Endothelial cell of umbilical vein (primary cell): ENCODE results near the gene ZBTB39. TPM values are rescaled to one million over a fixed set of nuclear protein-coding genes. Genes with fewer than 3 reads are reported as not detected.

ENCODE experiments used
- BruUV-seq: library from RNA; stranded (reverse); fragments of 400-500 nt; replicated peaks from 2 replicates; lab custom pipeline; 2021; lab: Mats Ljungman, UMichigan
- CTCF ChIA-PET: fragments of 300-600, 350-600 bp; sonication (Branson Sonifier 250); formaldehyde crosslinking; loops from one replicate; lab custom pipeline; 2021; ENCODE audit warnings: antibody characterized with exemption, inconsistent platforms; lab: Charles Lee
- POLR2A ChIA-PET: fragments of 300-600, 350-600 bp; sonication (Branson Sonifier 250); formaldehyde crosslinking; loops from one replicate; lab custom pipeline; 2021; ENCODE audit warnings: antibody characterized with exemption, inconsistent platforms; lab: Charles Lee
- DNase-seq: peaks from one replicate; pipeline ENCODE4 v3.0.0-alpha.2; 2011; ENCODE audit warnings: low read depth, low spot score
- FAIRE-seq: peaks from 2 replicates; lab custom pipeline; 2011; peaks lifted over from hg19 to GRCh38; lab: Jason Lieb, UNC
- H2AFZ ChIP-seq: 2 replicates; pipeline ENCODE4 v1.6.0; 2012; ENCODE audit warnings: low read depth, low read length, control low read depth, inconsistent platforms
- H3K27ac ChIP-seq: 2 replicates; pipeline ENCODE4 v1.5.1; 2011; ENCODE audit warnings: low read depth, mild to moderate bottlenecking, control low read depth, low read length, moderate library complexity; ENCODE audit not compliant: insufficient read depth
- H3K27me3 ChIP-seq, 2 experiments: 2 replicates each; pipeline versions ENCODE4 v1.6.0 to v1.6.1; 2011; ENCODE audit warnings: low read length in 2 of 2, mixed read lengths in 1 of 2; ENCODE audit not compliant: control insufficient read depth in 2 of 2, insufficient read depth in 2 of 2
- H3K36me3 ChIP-seq, 2 experiments: 2 replicates in 1 of 2; 3 replicates in 1 of 2; pipeline ENCODE4 v1.5.1; 2011; ENCODE audit warnings: low read length in 2 of 2, mild to moderate bottlenecking in 1 of 2, moderate library complexity in 1 of 2; ENCODE audit not compliant: control insufficient read depth in 2 of 2, insufficient read depth in 2 of 2; ENCODE audit errors: extremely low read depth in 1 of 2
- H3K4me1 ChIP-seq: 3 replicates; pipeline ENCODE4 v1.5.1; 2011; ENCODE audit warnings: mild to moderate bottlenecking, low read length; ENCODE audit not compliant: control insufficient read depth, insufficient read depth; ENCODE audit errors: extremely low read depth
- H3K4me2 ChIP-seq: 2 replicates; pipeline ENCODE4 v1.6.1; 2011; ENCODE audit warnings: low read length, control low read depth, mixed read lengths; ENCODE audit not compliant: insufficient read depth
- H3K4me3 ChIP-seq, 3 experiments: fragments of 200-600 bp in 1 of 3; sonication (generic), shearing (Covaris generic) in 1 of 3; replicated peaks in 1 of 3; 2 replicates each; pipeline ENCODE4 v1.5.1; 2011 to 2016; ENCODE audit warnings: control low read depth in 3 of 3, low read length in 3 of 3, mild to moderate bottlenecking in 2 of 3, inconsistent platforms in 1 of 3, low read depth in 1 of 3, moderate library complexity in 1 of 3; ENCODE audit not compliant: insufficient read depth in 1 of 3
- H3K79me2 ChIP-seq: 2 replicates; pipeline ENCODE4 v1.6.0; 2012; ENCODE audit warnings: low read length, inconsistent platforms; ENCODE audit not compliant: control insufficient read depth, insufficient read depth
- H3K9ac ChIP-seq: replicated peaks from 2 replicates; pipeline ENCODE3; 2011; ENCODE audit warnings: low read length, control low read depth; ENCODE audit not compliant: insufficient read depth; ENCODE audit errors: extremely low read depth
- H3K9me1 ChIP-seq: replicated peaks from 3 replicates; pipeline ENCODE4 v1.6.0; 2011; ENCODE audit warnings: mild to moderate bottlenecking, low read length; ENCODE audit not compliant: control insufficient read depth, insufficient read depth; ENCODE audit errors: extremely low read depth
- H3K9me3 ChIP-seq: replicated peaks from 2 replicates; pipeline ENCODE4 v1.5.1; 2012; ENCODE audit warnings: low read length, inconsistent platforms; ENCODE audit not compliant: control insufficient read depth, insufficient read depth
- H4K20me1 ChIP-seq: replicated peaks from 2 replicates; pipeline ENCODE3; 2011; ENCODE audit warnings: mild to moderate bottlenecking, low read length; ENCODE audit not compliant: control insufficient read depth, insufficient read depth; ENCODE audit errors: extremely low read depth
- EZH2 ChIP-seq: IDR thresholded peaks from 2 replicates; pipeline ENCODE4 v1.6.1; 2012; ENCODE audit warnings: borderline replicate concordance, low read depth, mild to moderate bottlenecking, moderate library complexity, low read length, inconsistent platforms; ENCODE audit not compliant: severe bottlenecking
- FOS ChIP-seq: IDR thresholded peaks from 2 replicates; pipeline ENCODE4 v1.6.1; 2011; ENCODE audit warnings: mild to moderate bottlenecking, low read length, moderate library complexity, borderline replicate concordance; ENCODE audit not compliant: insufficient read depth
- GATA2 ChIP-seq: IDR thresholded peaks from 2 replicates; pipeline ENCODE4 v1.7.0; 2011; ENCODE audit warnings: low read depth, mild to moderate bottlenecking, moderate library complexity, mixed read lengths, low read length; ENCODE audit not compliant: insufficient read length, insufficient read depth
- JUN ChIP-seq: IDR thresholded peaks from 2 replicates; pipeline ENCODE4 v1.6.1; 2011; ENCODE audit warnings: borderline replicate concordance, low read depth; ENCODE audit not compliant: insufficient read length, insufficient read depth
- MYC ChIP-seq: IDR thresholded peaks from one replicate; pipeline ENCODE4 v1.6.1; 2011; ENCODE audit warnings: mild to moderate bottlenecking, low read depth, low read length
- POLR2A ChIP-seq: IDR thresholded peaks from 2 replicates; pipeline ENCODE4 v1.6.1; 2012; ENCODE audit warnings: low read depth, mild to moderate bottlenecking, control low read depth, low read length
- POLR2AphosphoS5 ChIP-seq: IDR thresholded peaks from 2 replicates; pipeline ENCODE4 v1.6.1; 2012; ENCODE audit warnings: low read depth, mild to moderate bottlenecking, control low read depth, low read length, moderate library complexity; ENCODE audit not compliant: insufficient read depth
- dilution Hi-C: fragments of 300-500 bp; cut with MboI; formaldehyde crosslinking; loops from one replicate; pipeline ENCODE4 v1.15.0; 2019; ENCODE audit warnings: low sequenced_read_pairs; ENCODE audit not compliant: extremely low pct_ligation_motif_present
- intact Hi-C: fragments of 100-400 bp; cut with micrococcal nuclease; formaldehyde crosslinking; loops from one replicate; pipeline ENCODE4 v1.10.0; 2022
- polyA plus RNA-seq, 4 experiments: library from polyadenylated mRNA; depleted of rRNA in 3 of 4; stranded (reverse) in 3 of 4; unstranded in 1 of 4; fragments of >200 nt; gene quantifications; 2 replicates each; pipeline versions ENCODE4 v1.2.1 to v1.2.3, GENCODE V29; 2011 to 2012; ENCODE audit warnings: missing spikeins in 1 of 4
- total RNA-seq: library from RNA; stranded (reverse); gene quantifications from 2 replicates; pipeline ENCODE4 v1.2.3, GENCODE V29; 2021
- TF ChIP-seq, protein P1 (sequence below), 2 donors: IDR thresholded peaks; 1 replicate in 1 of 2; 2 replicates in 1 of 2; pipeline ENCODE4 v1.5.1; 2011; ENCODE audit warnings: low read length in 2 of 2, mild to moderate bottlenecking in 2 of 2, moderate library complexity in 2 of 2, control low read depth in 1 of 2, inconsistent platforms in 1 of 2, low read depth in 1 of 2; ENCODE audit not compliant: insufficient read depth in 1 of 2; ENCODE audit errors: extremely low read depth in 1 of 2
- TF ChIP-seq, protein P2 (sequence below): IDR thresholded peaks from 2 replicates; pipeline ENCODE4 v1.6.1; 2011; ENCODE audit not compliant: insufficient read depth, insufficient read length

Gene ZBTB39
- total and polyA plus RNA-seq, 2 donors (not counting 3 experiments of a cell fraction or from before 2014, with no cell fraction given): 5.9 to 8.5 TPM

DNA sequence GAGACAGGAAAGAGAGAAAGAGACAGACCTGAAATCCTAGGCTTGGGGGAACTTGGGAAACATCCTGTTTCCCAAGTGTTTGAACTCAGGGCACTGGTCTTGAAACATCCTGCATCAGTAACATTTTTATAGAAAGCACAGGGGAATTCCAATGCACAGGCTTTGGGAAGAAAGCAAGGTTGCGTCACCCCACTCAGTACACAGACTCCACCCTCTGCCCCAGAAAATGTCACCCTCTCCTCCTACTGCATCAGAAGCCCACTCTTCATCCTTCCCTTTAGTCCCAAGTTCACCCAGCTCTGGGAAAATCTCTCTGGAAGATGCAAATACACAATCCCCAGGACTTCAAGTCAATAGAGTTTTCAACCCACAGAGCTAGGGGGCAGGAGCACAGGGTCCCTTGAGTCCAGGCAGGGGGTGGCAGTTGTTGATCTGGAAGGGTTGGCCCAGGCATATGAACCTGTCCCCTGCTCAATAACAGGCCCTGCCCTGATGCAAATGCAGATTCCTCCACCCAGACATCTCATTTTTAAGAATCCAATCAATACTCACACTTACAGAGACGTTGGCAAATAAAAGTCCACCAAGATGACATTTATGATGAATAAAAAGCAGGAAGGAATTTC is 50.6 kb downstream of the ZBTB39 start:
- H3K9ac ChIP-seq: no peak overlapping the region
- BruUV-seq: no TSS peak
- DNase-seq (no peak), FAIRE-seq (no peak)
- ChIA-PET POLR2A (no interaction called here), CTCF (no interaction called here)
- H3K27me3 ChIP-seq: peaks cover 6 to 10% of the 10 kb centered on the region in 2 experiments
- H3K4me3 ChIP-seq: no peak overlapping the region
- H3K27ac ChIP-seq: no peak overlapping the region
- H3K4me1 ChIP-seq: no peaks in the 10 kb centered on the region
- no peak overlapping the region for H3K4me2 ChIP-seq
- no peaks in the 10 kb centered on the region for H3K36me3 ChIP-seq
- no peaks in the 10 kb centered on the region for H3K9me1 ChIP-seq
- no peak overlapping the region for H2AFZ ChIP-seq
- H4K20me1 ChIP-seq: no peaks in the 10 kb centered on the region
- H3K79me2 ChIP-seq: no peaks in the 10 kb centered on the region
- TF ChIP-seq POLR2AphosphoS5 (no peak), MYC (no peak), JUN (no peak), FOS (no peak), GATA2 (no peak), EZH2 (no peak), POLR2A (no peak)
- TF ChIP-seq, protein P1, sequence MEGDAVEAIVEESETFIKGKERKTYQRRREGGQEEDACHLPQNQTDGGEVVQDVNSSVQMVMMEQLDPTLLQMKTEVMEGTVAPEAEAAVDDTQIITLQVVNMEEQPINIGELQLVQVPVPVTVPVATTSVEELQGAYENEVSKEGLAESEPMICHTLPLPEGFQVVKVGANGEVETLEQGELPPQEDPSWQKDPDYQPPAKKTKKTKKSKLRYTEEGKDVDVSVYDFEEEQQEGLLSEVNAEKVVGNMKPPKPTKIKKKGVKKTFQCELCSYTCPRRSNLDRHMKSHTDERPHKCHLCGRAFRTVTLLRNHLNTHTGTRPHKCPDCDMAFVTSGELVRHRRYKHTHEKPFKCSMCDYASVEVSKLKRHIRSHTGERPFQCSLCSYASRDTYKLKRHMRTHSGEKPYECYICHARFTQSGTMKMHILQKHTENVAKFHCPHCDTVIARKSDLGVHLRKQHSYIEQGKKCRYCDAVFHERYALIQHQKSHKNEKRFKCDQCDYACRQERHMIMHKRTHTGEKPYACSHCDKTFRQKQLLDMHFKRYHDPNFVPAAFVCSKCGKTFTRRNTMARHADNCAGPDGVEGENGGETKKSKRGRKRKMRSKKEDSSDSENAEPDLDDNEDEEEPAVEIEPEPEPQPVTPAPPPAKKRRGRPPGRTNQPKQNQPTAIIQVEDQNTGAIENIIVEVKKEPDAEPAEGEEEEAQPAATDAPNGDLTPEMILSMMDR (IDR thresholded peaks at IDR 0.05; ENCODE audit: extremely low read depth in 1 of 2, insufficient read depth in 1 of 2, low read depth in 1 of 2, low read length in 2 of 2): no peak
- TF ChIP-seq, protein P2, sequence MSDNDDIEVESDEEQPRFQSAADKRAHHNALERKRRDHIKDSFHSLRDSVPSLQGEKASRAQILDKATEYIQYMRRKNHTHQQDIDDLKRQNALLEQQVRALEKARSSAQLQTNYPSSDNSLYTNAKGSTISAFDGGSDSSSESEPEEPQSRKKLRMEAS: no peak
- no peaks in the 10 kb centered on the region for H3K9me3 ChIP-seq
- dilution Hi-C loops (no loop called here), intact Hi-C loops (no loop called here)
